HG03135 (cell line): ENCODE measurements around the gene WDR91.
"Not testable (repeated sequence)": the region's sequence is repeated elsewhere in the genome, so short reads cannot be mapped to it uniquely, and the experiment has no call there.

ENCODE experiments used
- ATAC-seq: cut with Tn5 transposase; IDR thresholded peaks from one replicate; pipeline ENCODE4 v1.9.1; 2021; ENCODE audit warnings: mild to moderate bottlenecking, moderate library complexity; ENCODE audit not compliant: unreplicated experiment

The WDR91 gene

GRCh38 chr7:135234095-135234494 lies 22.8 kb upstream of the WDR91 start:
- not testable (repeated sequence) for ATAC-seq

DNA sequence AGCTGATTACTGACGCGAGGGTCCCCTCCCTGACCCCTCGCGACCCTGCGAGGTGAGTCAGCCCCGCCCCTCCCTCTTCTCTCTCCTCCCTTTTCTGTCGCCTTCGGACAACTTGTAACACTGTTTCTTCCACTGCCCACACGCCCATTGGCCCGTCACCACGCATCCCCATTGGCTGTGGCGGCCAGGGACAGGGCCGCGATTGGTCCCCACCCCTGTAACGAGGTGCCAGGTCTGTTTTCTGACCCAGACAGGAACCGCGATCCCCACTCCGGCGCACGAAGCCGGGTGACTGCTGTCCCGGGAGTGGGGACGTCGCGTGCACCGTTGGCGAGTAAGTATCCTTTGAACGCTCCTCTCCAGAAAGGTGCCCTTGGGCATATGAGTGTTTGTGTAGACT lies 22.2 kb upstream of the WDR91 start, which contains the start of gene STRA8:
TSS of gene STRA8 (plus strand) at position 269 of the 400 bp plus-strand sequence. CDS start 6,687 bp downstream, outside the sequence.
- ATAC-seq = no peak

DNA sequence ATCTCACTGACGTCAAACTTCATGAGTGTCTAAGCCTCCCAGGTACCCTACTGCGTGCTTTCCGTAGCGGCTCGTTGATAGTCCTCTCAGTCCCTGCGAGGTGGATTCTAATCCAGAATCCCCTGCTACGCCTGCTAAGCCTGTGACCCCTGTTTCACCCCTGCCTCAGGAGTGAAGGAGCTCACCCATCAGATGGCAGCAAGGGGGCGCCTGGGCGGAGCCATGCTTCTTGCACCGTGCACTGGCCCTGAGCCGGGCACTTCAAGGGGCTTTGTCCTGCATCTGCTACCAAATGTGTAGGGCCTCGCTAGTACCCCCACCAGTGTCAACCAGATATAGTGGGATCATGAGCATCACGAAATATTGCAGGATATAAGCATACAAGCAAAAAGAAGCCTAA lies 21.4 kb upstream of the WDR91 start:
- no peak for ATAC-seq

GRCh38 chr7:135232087-135232486 lies 20.8 kb upstream of the WDR91 start:
- ATAC-seq = no peak

GRCh38 chr7:135231686-135232085 lies 20.4 kb upstream of the WDR91 start:
- no peak for ATAC-seq

- no peak for ATAC-seq
Observed at GRCh38 chr7:135224027-135224426, 12.7 kb upstream of the WDR91 start.

- ATAC-seq = no peak
Observed at GRCh38 chr7:135217645-135218509, 6.6 kb upstream of the WDR91 start.

- ATAC-seq = no peak
Observed at GRCh38 chr7:135215698-135216097, 4.4 kb upstream of the WDR91 start.

DNA sequence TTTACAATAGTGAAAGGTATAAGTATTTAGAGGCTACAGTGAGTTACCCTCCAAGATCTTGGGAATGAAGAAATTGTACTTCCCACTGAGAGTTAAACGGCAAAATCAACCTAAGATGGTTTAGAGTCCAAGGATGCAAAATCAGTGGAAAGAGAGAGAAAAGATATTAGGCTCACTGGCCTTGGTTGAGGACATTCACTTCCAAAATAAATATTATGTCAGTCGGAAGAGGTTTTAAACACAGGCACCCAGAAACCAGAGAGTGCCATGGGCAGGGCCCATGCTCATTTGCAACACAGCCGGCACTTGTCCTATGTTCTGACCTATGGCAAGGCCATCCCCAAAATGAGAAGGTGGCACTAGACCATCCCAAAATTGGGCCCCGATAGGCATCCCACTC lies 3.9 kb upstream of the WDR91 start:
- no peak for ATAC-seq

DNA sequence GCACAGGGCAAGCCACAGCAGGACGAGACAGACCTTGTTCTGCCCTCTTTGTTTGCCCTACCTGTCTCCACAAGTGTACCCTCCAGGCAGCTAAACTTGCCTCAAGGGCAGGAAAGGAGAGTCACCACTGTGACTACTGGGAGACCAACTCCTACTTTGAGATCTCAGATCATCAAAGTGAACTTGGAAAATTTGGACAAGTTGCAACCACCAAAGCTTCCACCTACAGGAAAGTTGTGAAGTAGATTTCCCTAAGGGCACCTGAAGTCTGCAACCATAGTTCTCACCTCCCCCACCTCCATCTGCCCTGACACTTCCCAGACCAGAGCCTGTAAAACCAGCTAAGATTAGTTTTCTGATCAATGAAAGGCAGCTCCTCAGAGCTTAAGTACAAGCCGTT lies 2.5 kb upstream of the WDR91 start:
- no peak for ATAC-seq

DNA sequence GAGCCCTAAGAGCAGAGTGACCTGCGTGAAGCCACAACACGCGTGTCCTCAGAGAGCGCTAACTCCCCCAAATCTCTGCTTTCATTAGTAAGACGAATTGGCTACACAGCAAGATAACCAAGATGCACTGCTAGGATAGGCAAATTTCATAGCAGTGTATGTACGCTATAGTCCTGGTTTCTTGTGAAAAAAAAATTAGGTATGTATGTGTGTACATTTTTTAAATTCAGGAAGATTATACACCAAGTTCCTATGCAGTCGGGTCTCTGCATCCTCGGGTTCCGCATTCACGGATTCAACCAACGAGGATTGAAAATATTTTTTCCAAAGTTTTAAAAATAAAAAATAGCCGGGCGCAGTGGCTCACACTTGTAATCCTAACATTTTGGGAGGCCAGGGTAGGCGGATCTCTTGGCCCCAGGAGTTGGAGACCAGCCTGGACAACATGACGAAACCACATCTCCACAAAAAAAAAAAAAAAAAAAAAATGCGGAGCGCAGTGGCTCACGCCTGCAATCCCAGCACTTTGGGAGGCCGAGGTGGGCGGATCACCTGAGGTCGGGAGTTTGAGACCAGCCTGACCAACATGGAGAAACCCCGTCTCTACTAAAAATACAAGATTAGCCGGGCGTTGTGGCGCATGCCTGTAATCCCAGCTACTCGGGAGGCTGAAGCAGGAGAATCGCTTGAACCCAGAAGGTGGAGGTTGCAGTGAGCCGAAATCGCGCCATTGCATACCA lies 790 bp upstream of the WDR91 start:
- ATAC-seq = peak; percentile 25

GRCh38 chr7:135210888-135211178 lies 493 bp downstream of the WDR91 start:
- ATAC-seq = peak; percentile 0

- no peak for ATAC-seq
Observed at GRCh38 chr7:135209225-135209834, 2.0 kb downstream of the WDR91 start.

- ATAC-seq = no peak
Observed at GRCh38 chr7:135208102-135208793, 3.1 kb downstream of the WDR91 start.

DNA sequence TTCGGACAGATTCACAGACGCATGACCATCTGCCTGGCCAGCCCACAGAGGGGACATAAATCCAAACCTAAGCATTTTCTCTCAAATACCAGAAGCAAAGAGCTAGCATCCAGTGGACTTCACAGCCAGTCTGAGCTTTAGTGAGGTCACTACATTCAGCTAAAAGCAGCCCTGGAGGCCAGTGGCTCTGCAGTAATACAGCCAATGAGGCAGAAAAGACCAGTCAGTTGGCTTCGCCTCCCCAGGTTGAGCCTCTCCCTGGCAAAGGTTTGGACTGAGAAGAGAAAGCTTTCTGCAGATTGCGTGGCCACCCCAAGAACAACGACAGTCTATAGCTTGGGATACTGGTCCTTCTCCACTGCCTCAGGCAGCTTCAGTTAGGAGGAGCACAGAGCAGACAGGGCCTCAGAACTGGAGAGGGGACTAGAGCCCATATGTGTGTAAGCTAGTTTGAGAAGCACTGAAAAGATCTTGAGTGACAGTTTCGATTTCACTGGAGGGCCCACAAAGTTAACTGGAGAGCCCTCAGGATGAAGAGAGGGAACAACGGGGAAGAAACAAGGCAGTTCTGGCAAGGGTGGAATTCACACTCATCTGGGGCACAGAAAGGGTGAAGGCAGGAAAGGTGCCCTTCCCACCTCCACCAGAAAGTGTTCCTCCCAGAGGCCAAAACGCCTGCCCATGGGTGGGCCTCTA lies 3.8 kb downstream of the WDR91 start:
- no peak for ATAC-seq

DNA sequence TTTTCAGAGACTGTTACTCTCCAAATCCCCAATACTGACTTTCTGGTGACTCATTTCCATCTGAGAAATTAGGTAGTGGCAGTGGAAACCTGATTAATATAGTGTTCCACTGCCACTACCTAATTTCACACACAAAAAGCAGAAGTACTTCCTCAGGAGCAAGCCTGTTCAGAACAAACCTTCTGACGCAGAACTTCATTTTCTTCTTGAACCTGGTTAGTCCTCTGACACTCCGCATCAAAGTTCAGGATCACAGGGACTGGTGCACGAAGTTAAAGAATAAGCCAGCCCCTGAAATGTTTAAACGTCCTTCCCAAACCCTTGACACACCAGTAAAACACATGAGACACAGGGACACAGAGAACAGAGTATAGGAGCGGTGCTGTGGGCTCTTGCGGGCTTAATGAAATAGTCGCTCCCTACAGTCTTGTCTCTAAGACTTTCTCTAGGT lies 4.4 kb downstream of the WDR91 start:
- ATAC-seq = no peak

- no peak for ATAC-seq
Observed at GRCh38 chr7:135205850-135206249, 5.5 kb downstream of the WDR91 start.

DNA sequence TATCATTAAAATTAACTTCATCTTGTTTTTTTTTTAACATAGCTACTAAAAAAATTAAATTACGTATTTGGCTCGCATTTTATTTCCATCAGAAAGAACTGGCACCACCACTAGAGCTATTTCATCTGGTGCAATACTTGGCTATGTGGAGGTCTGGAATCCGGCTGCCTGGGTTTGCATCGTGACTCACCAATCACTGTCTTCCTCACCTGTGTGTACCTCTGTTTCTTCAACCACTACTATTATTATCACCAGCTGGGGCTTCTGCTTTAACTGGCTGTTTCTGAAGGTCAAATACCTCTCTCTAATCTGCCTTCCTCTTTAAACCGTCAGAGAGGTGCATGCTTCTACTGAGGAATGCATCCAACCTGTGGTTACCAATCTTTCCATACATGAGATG lies 6.5 kb downstream of the WDR91 start:
- ATAC-seq = no peak

DNA sequence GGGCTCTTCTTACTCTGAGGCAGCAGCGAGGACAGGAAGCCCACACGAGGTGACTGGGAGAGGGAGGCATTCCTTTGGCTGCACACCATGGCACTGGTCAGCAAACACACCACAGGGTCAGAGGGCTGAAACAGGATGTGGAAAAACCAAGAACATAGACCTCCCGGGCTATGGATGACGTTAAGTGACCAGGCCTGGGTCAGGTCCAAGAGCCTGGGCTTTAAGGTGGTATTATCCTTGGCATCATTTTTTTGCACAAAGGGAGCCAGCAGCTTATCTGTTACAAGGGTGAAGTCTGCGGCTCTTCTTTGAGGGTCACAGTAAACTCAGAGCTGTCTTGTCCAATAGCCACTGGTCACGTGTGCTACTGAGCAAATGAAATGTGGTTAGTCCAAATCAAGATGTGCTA lies 7.0 kb downstream of the WDR91 start:
- ATAC-seq = no peak

GRCh38 chr7:135201350-135201749 lies 10.0 kb downstream of the WDR91 start:
- ATAC-seq = no peak
